Endothelial cell of umbilical vein (primary cell): ENCODE data around the gene CENPB. TPM values are rescaled to one million over a fixed set of nuclear protein-coding genes. Genes with fewer than 3 reads are reported as not detected.
A peak's percentile ranks its signal among the peaks of the same experiment; 100 is the strongest.

ENCODE experiments used
- BruUV-seq: library from RNA; stranded (reverse); fragments of 400-500 nt; replicated peaks from 2 replicates; lab custom pipeline; 2021; lab: Mats Ljungman, UMichigan
- CTCF ChIA-PET: fragments of 300-600, 350-600 bp; sonication (Branson Sonifier 250); formaldehyde crosslinking; loops from one replicate; lab custom pipeline; 2021; ENCODE audit warnings: antibody characterized with exemption, inconsistent platforms; lab: Charles Lee
- POLR2A ChIA-PET: fragments of 300-600, 350-600 bp; sonication (Branson Sonifier 250); formaldehyde crosslinking; loops from one replicate; lab custom pipeline; 2021; ENCODE audit warnings: antibody characterized with exemption, inconsistent platforms; lab: Charles Lee
- DNase-seq: peaks from one replicate; pipeline ENCODE4 v3.0.0-alpha.2; 2011; ENCODE audit warnings: low read depth, low spot score
- FAIRE-seq: peaks from 2 replicates; lab custom pipeline; 2011; peaks lifted over from hg19 to GRCh38; lab: Jason Lieb, UNC
- H2AFZ ChIP-seq: 2 replicates; pipeline ENCODE4 v1.6.0; 2012; ENCODE audit warnings: low read depth, low read length, control low read depth, inconsistent platforms
- H3K27ac ChIP-seq: 2 replicates; pipeline ENCODE4 v1.5.1; 2011; ENCODE audit warnings: low read depth, mild to moderate bottlenecking, control low read depth, low read length, moderate library complexity; ENCODE audit not compliant: insufficient read depth
- H3K27me3 ChIP-seq, 2 experiments: 2 replicates each; pipeline versions ENCODE4 v1.6.0 to v1.6.1; 2011; ENCODE audit warnings: low read length in 2 of 2, mixed read lengths in 1 of 2; ENCODE audit not compliant: control insufficient read depth in 2 of 2, insufficient read depth in 2 of 2
- H3K36me3 ChIP-seq, 2 experiments: 2 replicates in 1 of 2; 3 replicates in 1 of 2; pipeline ENCODE4 v1.5.1; 2011; ENCODE audit warnings: low read length in 2 of 2, mild to moderate bottlenecking in 1 of 2, moderate library complexity in 1 of 2; ENCODE audit not compliant: control insufficient read depth in 2 of 2, insufficient read depth in 2 of 2; ENCODE audit errors: extremely low read depth in 1 of 2
- H3K4me1 ChIP-seq: 3 replicates; pipeline ENCODE4 v1.5.1; 2011; ENCODE audit warnings: mild to moderate bottlenecking, low read length; ENCODE audit not compliant: control insufficient read depth, insufficient read depth; ENCODE audit errors: extremely low read depth
- H3K4me2 ChIP-seq: 2 replicates; pipeline ENCODE4 v1.6.1; 2011; ENCODE audit warnings: low read length, control low read depth, mixed read lengths; ENCODE audit not compliant: insufficient read depth
- H3K4me3 ChIP-seq, 3 experiments: fragments of 200-600 bp in 1 of 3; sonication (generic), shearing (Covaris generic) in 1 of 3; replicated peaks in 1 of 3; 2 replicates each; pipeline ENCODE4 v1.5.1; 2011 to 2016; ENCODE audit warnings: control low read depth in 3 of 3, low read length in 3 of 3, mild to moderate bottlenecking in 2 of 3, inconsistent platforms in 1 of 3, low read depth in 1 of 3, moderate library complexity in 1 of 3; ENCODE audit not compliant: insufficient read depth in 1 of 3
- H3K79me2 ChIP-seq: 2 replicates; pipeline ENCODE4 v1.6.0; 2012; ENCODE audit warnings: low read length, inconsistent platforms; ENCODE audit not compliant: control insufficient read depth, insufficient read depth
- H3K9ac ChIP-seq: replicated peaks from 2 replicates; pipeline ENCODE3; 2011; ENCODE audit warnings: low read length, control low read depth; ENCODE audit not compliant: insufficient read depth; ENCODE audit errors: extremely low read depth
- H3K9me1 ChIP-seq: replicated peaks from 3 replicates; pipeline ENCODE4 v1.6.0; 2011; ENCODE audit warnings: mild to moderate bottlenecking, low read length; ENCODE audit not compliant: control insufficient read depth, insufficient read depth; ENCODE audit errors: extremely low read depth
- H3K9me3 ChIP-seq: replicated peaks from 2 replicates; pipeline ENCODE4 v1.5.1; 2012; ENCODE audit warnings: low read length, inconsistent platforms; ENCODE audit not compliant: control insufficient read depth, insufficient read depth
- H4K20me1 ChIP-seq: replicated peaks from 2 replicates; pipeline ENCODE3; 2011; ENCODE audit warnings: mild to moderate bottlenecking, low read length; ENCODE audit not compliant: control insufficient read depth, insufficient read depth; ENCODE audit errors: extremely low read depth
- EZH2 ChIP-seq: IDR thresholded peaks from 2 replicates; pipeline ENCODE4 v1.6.1; 2012; ENCODE audit warnings: borderline replicate concordance, low read depth, mild to moderate bottlenecking, moderate library complexity, low read length, inconsistent platforms; ENCODE audit not compliant: severe bottlenecking
- FOS ChIP-seq: IDR thresholded peaks from 2 replicates; pipeline ENCODE4 v1.6.1; 2011; ENCODE audit warnings: mild to moderate bottlenecking, low read length, moderate library complexity, borderline replicate concordance; ENCODE audit not compliant: insufficient read depth
- GATA2 ChIP-seq: IDR thresholded peaks from 2 replicates; pipeline ENCODE4 v1.7.0; 2011; ENCODE audit warnings: low read depth, mild to moderate bottlenecking, moderate library complexity, mixed read lengths, low read length; ENCODE audit not compliant: insufficient read length, insufficient read depth
- JUN ChIP-seq: IDR thresholded peaks from 2 replicates; pipeline ENCODE4 v1.6.1; 2011; ENCODE audit warnings: borderline replicate concordance, low read depth; ENCODE audit not compliant: insufficient read length, insufficient read depth
- MYC ChIP-seq: IDR thresholded peaks from one replicate; pipeline ENCODE4 v1.6.1; 2011; ENCODE audit warnings: mild to moderate bottlenecking, low read depth, low read length
- POLR2A ChIP-seq: IDR thresholded peaks from 2 replicates; pipeline ENCODE4 v1.6.1; 2012; ENCODE audit warnings: low read depth, mild to moderate bottlenecking, control low read depth, low read length
- POLR2AphosphoS5 ChIP-seq: IDR thresholded peaks from 2 replicates; pipeline ENCODE4 v1.6.1; 2012; ENCODE audit warnings: low read depth, mild to moderate bottlenecking, control low read depth, low read length, moderate library complexity; ENCODE audit not compliant: insufficient read depth
- dilution Hi-C: fragments of 300-500 bp; cut with MboI; formaldehyde crosslinking; loops from one replicate; pipeline ENCODE4 v1.15.0; 2019; ENCODE audit warnings: low sequenced_read_pairs; ENCODE audit not compliant: extremely low pct_ligation_motif_present
- intact Hi-C: fragments of 100-400 bp; cut with micrococcal nuclease; formaldehyde crosslinking; loops from one replicate; pipeline ENCODE4 v1.10.0; 2022
- polyA plus RNA-seq, 4 experiments: library from polyadenylated mRNA; depleted of rRNA in 3 of 4; stranded (reverse) in 3 of 4; unstranded in 1 of 4; fragments of >200 nt; gene quantifications; 2 replicates each; pipeline versions ENCODE4 v1.2.1 to v1.2.3, GENCODE V29; 2011 to 2012; ENCODE audit warnings: missing spikeins in 1 of 4
- total RNA-seq: library from RNA; stranded (reverse); gene quantifications from 2 replicates; pipeline ENCODE4 v1.2.3, GENCODE V29; 2021
- TF ChIP-seq, protein P1 (sequence below), 2 donors: IDR thresholded peaks; 1 replicate in 1 of 2; 2 replicates in 1 of 2; pipeline ENCODE4 v1.5.1; 2011; ENCODE audit warnings: low read length in 2 of 2, mild to moderate bottlenecking in 2 of 2, moderate library complexity in 2 of 2, control low read depth in 1 of 2, inconsistent platforms in 1 of 2, low read depth in 1 of 2; ENCODE audit not compliant: insufficient read depth in 1 of 2; ENCODE audit errors: extremely low read depth in 1 of 2

The CENPB gene
- total and polyA plus RNA-seq, 2 donors (not counting 3 experiments of a cell fraction or from before 2014, with no cell fraction given) = 30.4 to 90.3 TPM

DNA sequence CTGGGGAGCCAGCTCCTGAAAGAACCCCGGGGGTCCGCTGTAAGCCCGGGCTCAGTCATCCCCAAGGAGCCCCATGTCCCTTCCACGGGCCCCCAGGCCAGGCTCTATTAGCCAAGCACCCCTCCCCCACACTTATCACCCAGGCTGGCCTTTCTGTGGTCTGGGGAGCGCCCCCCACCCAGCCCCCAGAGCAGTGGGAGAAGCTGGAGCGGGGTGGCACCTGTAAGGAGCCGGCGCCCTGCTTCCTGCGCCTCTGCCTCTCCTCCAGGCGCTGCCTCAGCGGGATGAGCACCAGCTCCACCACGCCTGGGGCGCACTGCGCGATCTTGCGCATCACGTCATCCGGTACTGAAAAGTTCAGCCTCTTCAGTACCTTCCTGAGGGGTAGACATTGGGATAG lies 7.6 kb downstream of the CENPB start:
- POLR2A ChIA-PET = no interaction called here
- Histone ChIP-seq H3K4me1 (peaks cover 15% of the 10 kb centered on the region), H3K9me3 (no peaks in the 10 kb centered on the region), H3K36me3 (no peaks in the 10 kb centered on the region), H3K4me3 (no peak overlapping the region), H3K27ac (no peak overlapping the region), H3K4me2 (no peak overlapping the region), H2AFZ (no peak overlapping the region), H3K79me2 (peaks cover 10% of the 10 kb centered on the region), H3K27me3 (peaks cover 8 to 19% of the 10 kb centered on the region in 2 experiments), H4K20me1 (no peaks in the 10 kb centered on the region), H3K9ac (no peak overlapping the region), H3K9me1 (no peaks in the 10 kb centered on the region)
- TF ChIP-seq FOS = no peak
- TF ChIP-seq POLR2AphosphoS5 = no peak
- TF ChIP-seq MYC = no peak
- FAIRE-seq (no peak), DNase-seq (no peak)
- intact Hi-C loops = no loop called here
- CTCF ChIA-PET = interaction anchor here (0.9 to 3.3 kb wide), 7 partner anchors 10 to 102 kb away, joined by 3 to 34 read pairs (median 7); partner anchors contain the start of gene ADISSP
- BruUV-seq = no TSS peak
- dilution Hi-C loops = no loop called here

DNA sequence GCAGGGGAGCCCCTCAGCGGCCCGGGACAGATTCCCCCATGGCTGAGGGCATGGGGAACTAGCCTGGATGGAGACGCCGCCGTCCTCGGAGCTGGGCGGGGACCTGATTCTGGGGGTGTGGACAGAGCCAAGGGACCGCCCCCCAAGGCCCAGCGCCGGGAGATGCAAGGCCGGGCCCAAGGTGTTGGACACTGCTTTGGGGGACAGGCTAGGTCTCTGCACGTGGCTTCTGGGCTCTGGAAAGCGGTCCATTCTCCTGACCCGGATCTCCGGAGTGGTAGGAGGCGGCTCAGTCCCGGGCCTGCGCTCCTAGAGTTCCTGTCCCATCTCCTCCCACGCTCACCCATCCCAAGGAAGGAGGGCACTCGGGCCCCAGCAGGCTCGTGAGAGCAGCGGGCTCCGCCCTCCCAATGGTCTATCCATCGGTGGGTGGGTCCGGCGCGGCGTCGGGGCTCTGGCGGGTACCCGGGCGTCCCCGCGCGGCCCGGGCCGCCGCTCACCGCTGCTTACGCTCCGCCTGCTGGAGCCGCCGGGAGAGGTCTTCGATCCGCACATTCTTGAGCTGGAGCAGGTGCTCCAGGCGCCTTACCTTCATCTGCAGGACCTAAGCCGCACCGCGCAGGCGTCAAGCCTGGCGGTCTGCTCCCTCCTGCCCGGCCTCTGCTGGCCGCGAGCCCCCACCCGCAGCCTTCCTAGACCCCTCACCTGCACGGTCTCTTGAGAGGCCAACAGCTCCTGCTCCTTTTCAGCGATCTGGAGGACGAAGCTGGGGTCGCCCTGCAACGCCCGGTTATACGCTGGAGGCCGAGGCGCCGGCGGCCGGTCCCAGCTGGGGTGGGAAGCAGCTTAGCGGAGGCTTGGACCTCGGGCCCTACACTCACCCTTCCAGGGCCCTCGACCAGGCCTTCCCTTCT lies 8.6 kb downstream of the CENPB start:
- Histone ChIP-seq H4K20me1 (no peaks in the 10 kb centered on the region), H3K9ac (no peak overlapping the region), H3K36me3 (no peaks in the 10 kb centered on the region), H3K9me1 (no peaks in the 10 kb centered on the region), H3K4me1 (peaks cover 15% of the 10 kb centered on the region), H2AFZ (peak overlapping the region; percentile 88), H3K27ac (no peak overlapping the region), H3K79me2 (no peaks in the 10 kb centered on the region), H3K4me3 (peak overlapping the region; percentile 26 to 57 (median 34)), H3K27me3 (peaks cover 8 to 19% of the 10 kb centered on the region in 2 experiments), H3K4me2 (peak overlapping the region; percentile 74), H3K9me3 (no peaks in the 10 kb centered on the region)
- dilution Hi-C loops (no loop called here), intact Hi-C loops (loop anchor here (1.0 kb wide), 1 partner anchor 10 kb away; no protein-coding TSS in a partner anchor)
- no TSS peak for BruUV-seq
- POLR2A ChIA-PET = interaction anchor here (1.5 kb wide), 1 partner anchor 10 kb away, joined by 4 read pairs; the partner anchor contains the start of gene ADISSP
- CTCF ChIA-PET = interaction anchor here (0.6 to 3.3 kb wide), 13 partner anchors 8 to 214 kb away, joined by 3 to 34 read pairs (median 5); partner anchors contain the start of genes ADISSP, AP5S1, CENPB and HSPA12B
- no peak for TF ChIP-seq GATA2
- TF ChIP-seq EZH2 = peak; percentile 70
- no peak for TF ChIP-seq JUN
- TF ChIP-seq POLR2A = no peak
- no peak for TF ChIP-seq POLR2AphosphoS5
- TF ChIP-seq MYC = no peak
- TF ChIP-seq, protein P1, sequence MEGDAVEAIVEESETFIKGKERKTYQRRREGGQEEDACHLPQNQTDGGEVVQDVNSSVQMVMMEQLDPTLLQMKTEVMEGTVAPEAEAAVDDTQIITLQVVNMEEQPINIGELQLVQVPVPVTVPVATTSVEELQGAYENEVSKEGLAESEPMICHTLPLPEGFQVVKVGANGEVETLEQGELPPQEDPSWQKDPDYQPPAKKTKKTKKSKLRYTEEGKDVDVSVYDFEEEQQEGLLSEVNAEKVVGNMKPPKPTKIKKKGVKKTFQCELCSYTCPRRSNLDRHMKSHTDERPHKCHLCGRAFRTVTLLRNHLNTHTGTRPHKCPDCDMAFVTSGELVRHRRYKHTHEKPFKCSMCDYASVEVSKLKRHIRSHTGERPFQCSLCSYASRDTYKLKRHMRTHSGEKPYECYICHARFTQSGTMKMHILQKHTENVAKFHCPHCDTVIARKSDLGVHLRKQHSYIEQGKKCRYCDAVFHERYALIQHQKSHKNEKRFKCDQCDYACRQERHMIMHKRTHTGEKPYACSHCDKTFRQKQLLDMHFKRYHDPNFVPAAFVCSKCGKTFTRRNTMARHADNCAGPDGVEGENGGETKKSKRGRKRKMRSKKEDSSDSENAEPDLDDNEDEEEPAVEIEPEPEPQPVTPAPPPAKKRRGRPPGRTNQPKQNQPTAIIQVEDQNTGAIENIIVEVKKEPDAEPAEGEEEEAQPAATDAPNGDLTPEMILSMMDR (IDR thresholded peaks at IDR 0.05; ENCODE audit: extremely low read depth in 1 of 2, insufficient read depth in 1 of 2, low read depth in 1 of 2, low read length in 2 of 2) = peak in 1 of 2 donors; percentile 4
- peak; percentile 39 for DNase-seq
- FAIRE-seq = peak; percentile 78
